NCI-H128 (cell line): Measurements from ENCODE around the gene CHRNA1.

Source experiments
- DNase-seq: peaks from one replicate; lab custom pipeline; 2025; ENCODE audit not compliant: unreplicated experiment; lab: John Stamatoyannopoulos, UW

CHRNA1 gene

GRCh38 chr2:174764280-174765255 lies at the start of gene CHRNA1:
CHRNA1 (minus strand) TSS chr2:174764472; CDS start chr2:174764394, 78 bp downstream.
- DNase-seq: peak; percentile 34

DNA sequence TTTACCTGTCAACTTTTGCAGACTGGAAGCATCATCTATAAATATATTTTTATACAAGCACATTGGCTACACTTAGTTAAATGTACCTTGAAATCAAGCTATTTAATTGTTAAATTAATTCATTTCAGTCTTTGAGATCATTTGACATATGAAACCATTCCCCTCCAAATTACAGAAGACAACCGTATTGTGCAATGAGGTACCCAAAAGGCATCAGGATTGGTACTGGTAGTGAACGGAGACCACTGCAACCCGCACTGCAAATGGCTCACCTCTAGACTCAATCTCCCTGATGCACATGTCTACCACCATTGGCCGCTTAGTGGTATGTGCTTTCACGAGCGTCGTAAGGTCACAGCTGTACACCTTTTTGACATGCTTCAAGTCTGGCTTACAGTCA lies 47.8 kb upstream of the CHRNA1 start:
- no peak for DNase-seq

DNA sequence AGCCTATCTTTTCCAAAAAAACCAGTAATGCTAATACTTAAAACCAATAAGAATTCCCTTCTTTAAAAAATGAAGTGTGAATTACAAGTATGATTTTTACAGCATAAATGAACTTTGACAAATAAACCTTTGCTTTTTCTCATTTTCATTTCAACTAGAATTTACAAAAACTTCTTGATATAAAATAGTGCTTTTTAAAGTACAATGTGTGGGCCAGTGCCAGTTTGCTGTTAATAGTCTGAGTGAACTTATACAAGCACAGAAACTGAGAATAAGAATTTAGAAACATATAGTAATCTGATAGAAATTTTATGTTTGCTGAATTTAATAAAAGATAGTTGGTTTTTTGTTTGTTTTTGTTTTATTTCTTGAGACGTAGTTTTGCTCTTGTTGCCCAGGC lies 43.7 kb upstream of the CHRNA1 start:
- no peak for DNase-seq

- DNase-seq: no peak
Observed at GRCh38 chr2:174805803-174806202, 41.5 kb upstream of the CHRNA1 start.

DNA sequence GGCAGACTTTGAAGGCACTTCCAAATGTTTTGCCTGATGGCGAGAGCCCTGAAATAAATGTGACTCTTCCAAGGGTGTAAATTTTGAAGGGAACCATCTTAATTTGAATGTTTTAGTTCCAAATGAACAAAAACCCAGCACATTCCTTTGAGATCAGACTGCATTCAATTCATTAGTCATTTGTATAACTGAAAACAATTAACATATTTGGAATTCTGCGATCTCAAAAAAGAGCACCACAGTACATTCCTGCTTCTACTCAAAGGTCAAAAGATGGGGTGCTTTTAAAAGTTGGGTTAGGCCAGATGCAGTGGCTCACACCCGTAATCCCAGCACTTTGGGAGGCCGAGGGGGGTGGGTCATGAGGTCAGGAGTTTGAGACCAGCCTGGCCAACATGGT lies 38.2 kb upstream of the CHRNA1 start:
- DNase-seq: no peak

GRCh38 chr2:174800436-174801205 lies 36.3 kb upstream of the CHRNA1 start:
- DNase-seq: no peak

- no peak for DNase-seq
Observed at GRCh38 chr2:174798801-174799200, 34.5 kb upstream of the CHRNA1 start.

GRCh38 chr2:174797781-174798276 lies 33.6 kb upstream of the CHRNA1 start:
- DNase-seq: no peak

- no peak for DNase-seq
Observed at GRCh38 chr2:174796319-174796771, 32.1 kb upstream of the CHRNA1 start.

- DNase-seq: no peak
Observed at GRCh38 chr2:174794851-174795374, 30.6 kb upstream of the CHRNA1 start.

- DNase-seq: no peak
Observed at GRCh38 chr2:174792309-174793025, 28.2 kb upstream of the CHRNA1 start.

GRCh38 chr2:174791746-174792280 lies 27.5 kb upstream of the CHRNA1 start:
- no peak for DNase-seq

DNA sequence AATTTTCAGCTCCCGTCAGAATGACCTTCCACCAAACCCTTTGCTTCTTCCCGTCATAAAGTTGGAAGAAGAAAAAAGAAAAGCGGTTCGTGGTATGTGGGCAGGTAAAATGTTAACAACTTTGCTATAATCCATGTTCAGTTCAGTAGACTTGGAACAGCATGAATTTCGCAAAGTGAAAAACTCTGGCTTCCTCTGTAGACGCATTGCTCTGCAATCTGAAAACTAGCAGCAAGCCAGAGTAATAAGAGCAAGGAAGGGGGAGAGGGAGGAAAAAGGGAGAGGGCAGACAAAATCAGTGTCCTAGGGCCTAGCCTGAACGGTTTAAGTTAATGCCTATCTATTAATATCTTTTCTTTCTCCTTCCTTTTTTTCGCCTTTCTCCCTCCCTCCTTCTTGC lies 26.7 kb upstream of the CHRNA1 start:
- DNase-seq: no peak

- no peak for DNase-seq
Observed at GRCh38 chr2:174789001-174789400, 24.7 kb upstream of the CHRNA1 start.

DNA sequence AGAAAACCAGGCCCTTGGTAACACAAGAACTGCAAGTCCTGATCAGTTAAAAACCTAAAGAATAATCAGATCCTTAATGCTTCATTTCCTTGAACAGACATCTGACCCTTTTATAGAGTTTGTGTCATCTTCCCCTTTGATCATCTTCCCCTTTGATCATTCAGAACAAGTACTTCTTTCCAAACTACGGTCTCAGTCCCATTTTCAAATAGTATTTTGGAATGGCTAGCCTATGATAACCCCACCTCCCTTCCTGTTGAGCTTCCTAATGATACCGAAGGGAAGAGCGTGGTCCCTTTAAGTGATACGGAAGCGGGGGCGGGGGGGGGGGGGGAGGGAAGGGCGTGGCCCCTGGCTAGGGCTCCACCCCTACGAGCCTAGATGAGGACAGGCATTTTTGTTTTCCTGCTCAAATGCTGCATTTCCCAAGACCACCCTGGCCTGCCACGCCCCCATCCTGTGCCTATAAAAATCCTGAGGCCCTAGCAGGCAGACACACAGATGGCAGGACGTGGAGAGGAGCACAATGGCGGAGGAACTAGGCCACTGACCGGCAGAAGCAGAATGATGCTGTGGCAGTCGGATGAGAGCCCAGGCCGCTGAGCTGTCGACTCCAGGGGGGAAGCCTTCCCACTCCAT lies 24.1 kb upstream of the CHRNA1 start:
- no peak for DNase-seq

GRCh38 chr2:174787487-174788205 lies 23.4 kb upstream of the CHRNA1 start:
- no peak for DNase-seq

DNA sequence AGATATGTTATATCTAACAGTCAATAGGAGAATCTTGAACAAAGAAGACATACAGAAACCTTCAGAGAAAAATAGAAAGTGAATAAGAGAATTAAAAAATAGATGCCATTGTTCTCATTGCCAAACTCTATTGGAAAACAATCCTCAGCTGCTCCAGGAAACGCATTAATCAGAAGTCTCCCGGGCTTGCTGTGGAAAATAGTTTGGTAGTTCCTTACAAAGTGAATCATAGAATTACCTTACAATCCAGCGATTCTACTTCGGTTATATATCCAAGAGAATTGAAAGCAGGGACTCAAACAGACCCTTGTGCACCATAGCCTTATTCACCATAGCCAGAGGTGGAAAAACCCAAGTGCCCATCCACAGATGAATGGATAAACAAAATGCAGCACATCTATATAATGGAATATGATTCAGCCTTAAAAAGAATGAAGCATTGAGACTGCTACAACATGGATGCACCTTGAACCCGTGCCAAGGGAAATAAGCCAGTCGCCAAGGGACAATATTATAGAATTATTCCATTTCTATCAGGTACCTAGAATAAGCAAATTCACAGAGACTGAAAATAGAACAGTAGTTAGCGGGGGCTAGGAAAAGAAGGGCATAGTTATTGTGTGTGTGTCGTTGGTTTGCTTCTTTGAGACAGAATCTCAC lies 21.9 kb upstream of the CHRNA1 start:
- DNase-seq: no peak

- DNase-seq: no peak
Observed at GRCh38 chr2:174785481-174785880, 21.2 kb upstream of the CHRNA1 start.

DNA sequence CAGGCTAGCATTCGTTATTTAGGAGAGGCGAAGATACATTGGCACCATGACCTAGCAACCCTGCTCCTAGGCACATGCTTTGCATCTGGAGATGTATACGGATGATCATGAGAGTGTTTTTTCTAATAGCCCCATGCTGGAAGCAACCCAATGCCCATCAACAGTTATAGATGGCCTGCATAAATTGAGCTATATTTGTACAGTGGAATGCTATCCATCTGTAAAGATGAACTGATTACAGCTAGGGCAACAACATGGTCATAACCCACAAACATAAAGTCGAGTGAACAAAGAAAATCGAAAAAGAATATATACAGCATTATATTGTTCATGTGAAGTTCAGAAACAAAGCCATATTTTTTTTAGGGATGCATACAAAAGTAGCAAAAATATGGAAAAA lies 20.6 kb upstream of the CHRNA1 start:
- no peak for DNase-seq
